ENCODE measurements around the gene ABTB1. TPM values are rescaled to one million over a fixed set of nuclear protein-coding genes. Genes with fewer than 3 reads are reported as not detected.
"Not testable (repeated sequence)": the region's sequence is repeated elsewhere in the genome, so short reads cannot be mapped to it uniquely, and the experiment has no call there.

The ABTB1 gene
- total RNA-seq, 1 experiment from 2014 or later, result 27.2 TPM

DNA sequence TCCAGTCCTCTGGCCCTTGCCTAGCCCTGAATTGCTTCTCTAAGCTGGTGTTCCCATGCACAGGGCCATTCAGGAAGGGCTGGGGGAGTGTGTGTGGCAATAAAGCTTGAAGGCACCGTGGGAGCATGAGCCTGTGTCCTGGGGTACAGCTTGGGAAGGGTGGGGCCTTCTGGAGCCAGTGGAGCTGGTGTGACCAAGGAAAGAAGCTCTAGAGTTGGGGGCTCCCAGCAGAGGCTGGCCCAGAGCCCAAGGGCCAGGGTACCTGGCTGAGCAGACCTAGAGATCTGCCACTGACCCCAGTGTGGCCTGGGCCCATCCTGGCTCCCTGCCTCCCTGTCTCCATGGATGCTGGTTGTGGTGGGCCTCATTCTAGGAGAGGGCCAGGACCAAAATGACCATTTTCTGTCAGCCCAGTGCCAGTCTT is 8.1 kb downstream of the ABTB1 start:
- no peaks in the 10 kb centered on the region for H3K27me3 Mint-ChIP-seq (ENCODE audit: unreplicated experiment)
- no peak overlapping the region for H3K27ac Mint-ChIP-seq (ENCODE audit: unreplicated experiment)
- no peaks in the 10 kb centered on the region for H3K4me1 Mint-ChIP-seq (ENCODE audit: low read depth, unreplicated experiment)
- TF ChIP-seq, protein P1, sequence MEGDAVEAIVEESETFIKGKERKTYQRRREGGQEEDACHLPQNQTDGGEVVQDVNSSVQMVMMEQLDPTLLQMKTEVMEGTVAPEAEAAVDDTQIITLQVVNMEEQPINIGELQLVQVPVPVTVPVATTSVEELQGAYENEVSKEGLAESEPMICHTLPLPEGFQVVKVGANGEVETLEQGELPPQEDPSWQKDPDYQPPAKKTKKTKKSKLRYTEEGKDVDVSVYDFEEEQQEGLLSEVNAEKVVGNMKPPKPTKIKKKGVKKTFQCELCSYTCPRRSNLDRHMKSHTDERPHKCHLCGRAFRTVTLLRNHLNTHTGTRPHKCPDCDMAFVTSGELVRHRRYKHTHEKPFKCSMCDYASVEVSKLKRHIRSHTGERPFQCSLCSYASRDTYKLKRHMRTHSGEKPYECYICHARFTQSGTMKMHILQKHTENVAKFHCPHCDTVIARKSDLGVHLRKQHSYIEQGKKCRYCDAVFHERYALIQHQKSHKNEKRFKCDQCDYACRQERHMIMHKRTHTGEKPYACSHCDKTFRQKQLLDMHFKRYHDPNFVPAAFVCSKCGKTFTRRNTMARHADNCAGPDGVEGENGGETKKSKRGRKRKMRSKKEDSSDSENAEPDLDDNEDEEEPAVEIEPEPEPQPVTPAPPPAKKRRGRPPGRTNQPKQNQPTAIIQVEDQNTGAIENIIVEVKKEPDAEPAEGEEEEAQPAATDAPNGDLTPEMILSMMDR (IDR thresholded peaks at IDR 0.05; ENCODE audit: unreplicated experiment), result no peak
- no peak for DNase-seq
- BruUV-seq (replicated peaks), result no TSS peak
- H3K9me3 Mint-ChIP-seq (ENCODE audit: low read depth, unreplicated experiment), result no peaks in the 10 kb centered on the region
- H3K36me3 Mint-ChIP-seq (ENCODE audit: insufficient read depth, unreplicated experiment), result no peaks in the 10 kb centered on the region
- no peak overlapping the region for H3K4me3 Mint-ChIP-seq (ENCODE audit: low read depth, unreplicated experiment)
- intact Hi-C loops (cut with micrococcal nuclease; ENCODE audit: unreplicated experiment), result no loop called here
- CTCF ChIA-PET, result no interaction called here

DNA sequence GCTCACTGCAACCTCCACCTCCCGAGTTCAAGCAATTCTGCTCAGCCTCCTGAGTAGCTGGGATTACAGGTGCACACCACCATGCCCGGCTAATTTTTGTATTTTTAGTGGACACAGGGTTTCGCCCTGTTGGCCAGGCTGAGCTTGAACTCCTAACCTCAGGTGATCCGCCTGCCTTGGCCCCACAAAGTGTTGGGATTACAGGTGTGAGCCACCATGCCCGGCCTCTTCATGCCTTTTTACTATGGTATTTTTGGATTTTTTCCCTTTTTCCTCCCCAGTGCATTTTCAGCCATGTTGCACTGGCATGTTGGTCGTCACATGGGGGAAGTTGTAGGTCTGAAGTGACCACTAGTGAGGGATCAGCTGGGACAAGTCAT is 9.4 kb downstream of the ABTB1 start:
- H3K4me3 Mint-ChIP-seq (ENCODE audit: low read depth, unreplicated experiment); H3K27ac Mint-ChIP-seq (ENCODE audit: unreplicated experiment); DNase-seq; intact Hi-C loops (cut with micrococcal nuclease; ENCODE audit: unreplicated experiment); H3K36me3 Mint-ChIP-seq (ENCODE audit: insufficient read depth, unreplicated experiment); H3K4me1 Mint-ChIP-seq (ENCODE audit: low read depth, unreplicated experiment); BruUV-seq (replicated peaks); H3K9me3 Mint-ChIP-seq (ENCODE audit: low read depth, unreplicated experiment); H3K27me3 Mint-ChIP-seq (ENCODE audit: unreplicated experiment): not testable (repeated sequence)
- CTCF ChIA-PET, result interaction anchor here (1.2 kb wide), 1 partner anchor 9 kb away, joined by 3 read pairs; no protein-coding TSS in a partner anchor

DNA sequence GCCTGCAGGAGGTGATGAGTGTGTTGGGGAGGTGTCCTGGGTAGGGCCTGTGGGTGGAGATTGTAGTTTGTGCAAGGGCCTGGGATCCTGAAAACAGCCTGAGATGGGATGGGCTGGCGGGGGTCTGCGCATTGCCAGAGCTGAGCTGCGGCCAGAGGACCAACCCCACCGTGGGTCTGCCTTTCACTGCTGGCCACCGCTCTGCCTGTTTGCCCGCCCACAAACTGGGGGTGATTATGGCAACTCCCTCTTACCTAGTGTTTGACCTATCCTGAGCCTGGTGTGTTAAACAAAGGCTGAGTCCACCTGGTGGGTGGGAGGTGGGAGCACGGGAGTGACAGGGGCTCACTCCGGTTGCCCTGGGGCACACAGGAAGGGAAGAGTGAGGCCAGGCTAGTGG is 9.8 kb downstream of the ABTB1 start:
- Mint-ChIP-seq H3K4me1 (ENCODE audit: low read depth, unreplicated experiment) (no peaks in the 10 kb centered on the region), H3K27ac (ENCODE audit: unreplicated experiment) (no peak overlapping the region), H3K4me3 (ENCODE audit: low read depth, unreplicated experiment) (no peak overlapping the region), H3K27me3 (ENCODE audit: unreplicated experiment) (no peaks in the 10 kb centered on the region), H3K36me3 (ENCODE audit: insufficient read depth, unreplicated experiment) (no peaks in the 10 kb centered on the region), H3K9me3 (ENCODE audit: low read depth, unreplicated experiment) (no peaks in the 10 kb centered on the region)
- TF ChIP-seq, protein P1 (IDR thresholded peaks at IDR 0.05; ENCODE audit: unreplicated experiment), result no peak
- no TSS peak for BruUV-seq (replicated peaks)
- DNase-seq, result no peak
- CTCF ChIA-PET, result interaction anchor here (1.2 to 1.3 kb wide), 2 partner anchors 8 to 286 kb away, joined by 3 read pairs; no protein-coding TSS in a partner anchor
- intact Hi-C loops (cut with micrococcal nuclease; ENCODE audit: unreplicated experiment), result no loop called here

DNA sequence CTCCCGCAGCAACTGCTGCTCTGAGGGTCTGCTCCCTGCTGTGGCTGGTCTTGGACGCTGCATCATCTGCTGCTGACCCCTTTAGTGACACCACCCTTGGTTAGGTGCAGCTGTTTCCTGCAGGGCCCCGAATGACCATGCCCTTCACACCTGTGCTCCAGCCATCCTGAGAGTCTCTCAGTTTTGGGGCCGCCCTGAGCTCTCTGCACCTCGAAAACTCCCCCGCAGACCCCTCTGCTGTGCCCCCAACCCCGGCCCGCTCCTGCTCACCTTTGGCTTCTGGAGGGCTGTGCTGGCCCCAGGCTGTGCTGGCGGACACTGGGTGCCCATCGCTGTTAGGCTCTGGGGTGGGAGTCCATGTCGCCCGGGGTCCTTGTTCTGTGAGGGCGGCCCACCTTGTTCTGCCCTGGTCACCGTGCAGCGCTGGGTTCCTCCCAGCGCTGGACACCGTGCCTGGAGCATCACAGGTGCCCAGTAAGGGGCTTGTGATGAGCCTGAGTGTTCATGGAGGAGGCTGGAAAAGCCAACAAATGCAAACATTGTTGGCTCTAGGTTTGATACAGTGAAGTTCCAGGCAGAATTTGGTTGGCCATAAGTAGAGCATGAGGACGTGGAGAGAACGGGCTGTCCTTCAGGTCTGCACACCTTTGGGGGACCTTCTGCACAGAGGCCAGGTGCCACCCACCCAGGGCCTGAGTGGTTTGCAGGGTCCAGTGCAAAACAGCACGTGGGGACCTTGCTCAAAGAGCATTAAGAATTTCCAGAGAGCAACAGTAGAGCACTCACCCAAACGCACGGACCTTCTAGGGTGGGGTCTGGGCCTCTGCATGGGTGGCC is 12.3 kb downstream of the ABTB1 start:
- Mint-ChIP-seq H3K27me3 (ENCODE audit: unreplicated experiment) (no peaks in the 10 kb centered on the region), H3K36me3 (ENCODE audit: insufficient read depth, unreplicated experiment) (no peaks in the 10 kb centered on the region), H3K4me3 (ENCODE audit: low read depth, unreplicated experiment) (no peak overlapping the region), H3K27ac (ENCODE audit: unreplicated experiment) (no peak overlapping the region), H3K9me3 (ENCODE audit: low read depth, unreplicated experiment) (no peaks in the 10 kb centered on the region), H3K4me1 (ENCODE audit: low read depth, unreplicated experiment) (no peaks in the 10 kb centered on the region)
- intact Hi-C loops (cut with micrococcal nuclease; ENCODE audit: unreplicated experiment), result no loop called here
- CTCF ChIA-PET, result interaction anchor here (0.6 to 1.9 kb wide), 2 partner anchors 9 to 421 kb away, joined by 3 to 8 read pairs; no protein-coding TSS in a partner anchor
- DNase-seq, result no peak
- TF ChIP-seq, protein P1 (IDR thresholded peaks at IDR 0.05; ENCODE audit: unreplicated experiment), result no peak
- BruUV-seq (replicated peaks), result no TSS peak
